GM19035 (cell line): Measurements from ENCODE around the gene RAP1B.

ENCODE experiments used
- ATAC-seq: cut with Tn5 transposase; IDR thresholded peaks from one replicate; pipeline ENCODE4 v1.9.1; 2021; ENCODE audit not compliant: unreplicated experiment

The RAP1B gene

GRCh38 chr12:68611094-68611805 is 551 bp downstream of the RAP1B start:
- ATAC-seq, result peak; percentile 34

- ATAC-seq, result no peak
Observed at GRCh38 chr12:68611806-68612160, 1.1 kb downstream of the RAP1B start.

- ATAC-seq, result no peak
Observed at GRCh38 chr12:68612202-68612601, 1.5 kb downstream of the RAP1B start.

GRCh38 chr12:68612697-68613096 is 2.0 kb downstream of the RAP1B start:
- no peak for ATAC-seq

- no peak for ATAC-seq
Observed at GRCh38 chr12:68613209-68613904, 2.7 kb downstream of the RAP1B start.

GRCh38 chr12:68614105-68614679 is 3.5 kb downstream of the RAP1B start:
- no peak for ATAC-seq

GRCh38 chr12:68614769-68615168 is 4.1 kb downstream of the RAP1B start:
- ATAC-seq, result no peak

- ATAC-seq, result no peak
Observed at GRCh38 chr12:68617160-68617926, 6.6 kb downstream of the RAP1B start.

GRCh38 chr12:68619541-68619940 is 8.8 kb downstream of the RAP1B start:
- ATAC-seq, result no peak

GRCh38 chr12:68620519-68621471 is 10.1 kb downstream of the RAP1B start:
- no peak for ATAC-seq

- no peak for ATAC-seq
Observed at GRCh38 chr12:68621472-68622081, 10.9 kb downstream of the RAP1B start.

GRCh38 chr12:68622250-68622649 is 11.6 kb downstream of the RAP1B start:
- ATAC-seq, result no peak

- ATAC-seq, result no peak
Observed at GRCh38 chr12:68623059-68623458, 12.4 kb downstream of the RAP1B start.

GRCh38 chr12:68623984-68624383 is 13.3 kb downstream of the RAP1B start:
- ATAC-seq, result no peak

- ATAC-seq, result no peak
Observed at GRCh38 chr12:68624933-68625332, 14.2 kb downstream of the RAP1B start.

GRCh38 chr12:68627673-68628319 is 17.1 kb downstream of the RAP1B start:
- ATAC-seq, result no peak

- ATAC-seq, result no peak
Observed at GRCh38 chr12:68628698-68629097, 18.0 kb downstream of the RAP1B start.

- ATAC-seq, result no peak
Observed at GRCh38 chr12:68630050-68630449, 19.4 kb downstream of the RAP1B start.

GRCh38 chr12:68630598-68630997 is 19.9 kb downstream of the RAP1B start:
- no peak for ATAC-seq

- ATAC-seq, result no peak
Observed at GRCh38 chr12:68631227-68631626, 20.5 kb downstream of the RAP1B start.
